WERI-Rb-1 (cell line): ENCODE results near the gene ITPR2.

ENCODE experiments used
- DNase-seq: peaks from one replicate; pipeline ENCODE4 v3.0.0-alpha.2; 2020
- H3K27ac ChIP-seq: fragments of 250-450 bp; sonication (Bioruptor Pico); 2 replicates; pipeline ENCODE4 v1.5.1; 2020; ENCODE audit warnings: mild to moderate bottlenecking, moderate library complexity
- H3K27me3 ChIP-seq: fragments of 250-450 bp; sonication (Bioruptor Pico); 2 replicates; pipeline ENCODE4 v1.5.1; 2021; ENCODE audit warnings: mild to moderate bottlenecking, low read depth, moderate library complexity; ENCODE audit not compliant: insufficient read depth, severe bottlenecking
- H3K36me3 ChIP-seq: fragments of 250-450 bp; sonication (Bioruptor Pico); 2 replicates; pipeline ENCODE4 v1.5.1; 2020; ENCODE audit warnings: mild to moderate bottlenecking, moderate library complexity
- H3K4me3 ChIP-seq: 2 replicates; pipeline ENCODE4 v1.5.1; 2011; ENCODE audit warnings: low read depth, mild to moderate bottlenecking, control low read depth, low read length
- H3K9me3 ChIP-seq: fragments of 250-450 bp; sonication (Bioruptor Pico); 2 replicates; pipeline ENCODE4 v1.5.1; 2021; ENCODE audit warnings: mild to moderate bottlenecking, moderate library complexity; ENCODE audit not compliant: severe bottlenecking
- CTCF ChIP-seq: IDR thresholded peaks from 2 replicates; pipeline ENCODE4 v1.5.1; 2011; ENCODE audit warnings: low read depth, mild to moderate bottlenecking, control low read depth, inconsistent platforms, low read length

ITPR2 gene

GRCh38 chr12:26713885-26714383 is 119.1 kb downstream of the ITPR2 start:
- Histone ChIP-seq H3K4me3 (no peak overlapping the region), H3K27me3 (no peaks in the 10 kb centered on the region), H3K9me3 (no peaks in the 10 kb centered on the region), H3K27ac (no peak overlapping the region), H3K36me3 (no peaks in the 10 kb centered on the region)
- TF ChIP-seq CTCF = no peak
- DNase-seq = no peak

- Histone ChIP-seq H3K27ac (no peak overlapping the region), H3K27me3 (no peaks in the 10 kb centered on the region), H3K4me3 (no peak overlapping the region), H3K9me3 (no peaks in the 10 kb centered on the region), H3K36me3 (no peaks in the 10 kb centered on the region)
- no peak for DNase-seq
- TF ChIP-seq CTCF = no peak
Observed at GRCh38 chr12:26712892-26713291, 120.1 kb downstream of the ITPR2 start.

GRCh38 chr12:26711569-26711968 is 121.4 kb downstream of the ITPR2 start:
- Histone ChIP-seq H3K36me3 (no peaks in the 10 kb centered on the region), H3K27ac (no peak overlapping the region), H3K27me3 (no peaks in the 10 kb centered on the region), H3K4me3 (no peak overlapping the region), H3K9me3 (no peaks in the 10 kb centered on the region)
- no peak for TF ChIP-seq CTCF
- DNase-seq = no peak

- no peak for TF ChIP-seq CTCF
- Histone ChIP-seq H3K27ac (no peak overlapping the region), H3K36me3 (no peaks in the 10 kb centered on the region), H3K27me3 (no peaks in the 10 kb centered on the region), H3K9me3 (no peaks in the 10 kb centered on the region), H3K4me3 (no peak overlapping the region)
- no peak for DNase-seq
Observed at GRCh38 chr12:26711072-26711471, 121.9 kb downstream of the ITPR2 start.

- Histone ChIP-seq H3K9me3 (no peaks in the 10 kb centered on the region), H3K36me3 (no peaks in the 10 kb centered on the region)
- no peak for TF ChIP-seq CTCF
Observed at GRCh38 chr12:26705851-26706250, 127.1 kb downstream of the ITPR2 start.

More at GRCh38 chr12:26705851-26706250, 127.1 kb downstream of the ITPR2 start:
- H3K4me3 ChIP-seq = no peak overlapping the region
- DNase-seq = no peak
- H3K27ac ChIP-seq = no peak overlapping the region
- no peaks in the 10 kb centered on the region for H3K27me3 ChIP-seq
